ENCODE measurements around the gene ZNF724.
"Not testable (repeated sequence)": the region's sequence is repeated elsewhere in the genome, so short reads cannot be mapped to it uniquely, and the experiment has no call there.

The ZNF724 gene

GRCh38 chr19:23249911-23250649 lies at the start of gene ZNF724:
TSS of gene ZNF724 (minus strand) at chr19:23250394. CDS start at chr19:23250242, 152 bp downstream.
- DNase-seq, result peak; percentile 96 to 98

DNA sequence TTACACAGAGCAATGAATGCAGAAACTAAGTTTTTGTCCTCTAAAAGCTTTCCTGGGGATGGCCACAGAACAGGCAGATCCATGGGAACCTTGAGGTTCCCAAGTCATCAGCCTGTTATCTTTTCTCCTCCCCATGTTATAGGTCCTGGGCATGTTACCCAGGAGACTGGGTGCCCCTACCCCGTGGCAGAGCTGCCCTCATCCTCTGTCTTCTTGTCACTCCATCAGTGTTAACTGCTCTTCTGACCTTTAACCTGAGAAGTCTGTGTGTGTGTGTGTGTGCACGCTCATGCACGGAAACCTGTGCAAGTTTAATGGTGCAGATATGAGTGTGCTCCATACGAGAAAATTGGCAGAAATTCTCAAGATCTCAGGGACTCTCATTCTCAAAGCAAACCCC lies 43.9 kb upstream of the ZNF724 start:
- DNase-seq, result no peak

- DNase-seq, result not testable (repeated sequence)
These were observed 39.8 kb upstream of the ZNF724 start for GRCh38 chr19:23289966-23290365.

- no peak for DNase-seq
These were observed 37.4 kb upstream of the ZNF724 start for GRCh38 chr19:23287620-23288019.

GRCh38 chr19:23286477-23286876 lies 36.3 kb upstream of the ZNF724 start:
- DNase-seq, result no peak

GRCh38 chr19:23285948-23286347 lies 35.8 kb upstream of the ZNF724 start:
- DNase-seq, result no peak

DNA sequence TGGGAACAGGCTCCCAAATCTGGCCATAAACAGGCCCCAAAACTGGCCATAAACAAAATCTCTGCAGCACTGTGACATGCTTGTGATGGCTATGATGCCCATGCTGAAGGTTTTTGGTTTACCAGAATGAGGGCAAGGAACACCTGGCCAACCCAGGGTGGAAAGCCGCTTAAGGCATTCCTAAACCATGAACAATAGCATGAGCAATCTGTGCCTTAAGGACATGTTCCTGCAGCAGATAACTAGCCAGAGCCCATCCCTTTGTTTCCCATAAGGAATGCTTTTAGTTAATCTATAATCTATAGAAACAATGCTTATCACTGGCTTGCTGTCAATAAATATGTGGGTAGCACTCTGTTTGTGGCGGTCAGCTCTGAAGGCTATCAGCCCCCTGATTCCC lies 35.1 kb upstream of the ZNF724 start:
- DNase-seq, result not testable (repeated sequence)

- peak; percentile 2 to 8 for DNase-seq
These were observed 33.7 kb upstream of the ZNF724 start for GRCh38 chr19:23283925-23284324.

DNA sequence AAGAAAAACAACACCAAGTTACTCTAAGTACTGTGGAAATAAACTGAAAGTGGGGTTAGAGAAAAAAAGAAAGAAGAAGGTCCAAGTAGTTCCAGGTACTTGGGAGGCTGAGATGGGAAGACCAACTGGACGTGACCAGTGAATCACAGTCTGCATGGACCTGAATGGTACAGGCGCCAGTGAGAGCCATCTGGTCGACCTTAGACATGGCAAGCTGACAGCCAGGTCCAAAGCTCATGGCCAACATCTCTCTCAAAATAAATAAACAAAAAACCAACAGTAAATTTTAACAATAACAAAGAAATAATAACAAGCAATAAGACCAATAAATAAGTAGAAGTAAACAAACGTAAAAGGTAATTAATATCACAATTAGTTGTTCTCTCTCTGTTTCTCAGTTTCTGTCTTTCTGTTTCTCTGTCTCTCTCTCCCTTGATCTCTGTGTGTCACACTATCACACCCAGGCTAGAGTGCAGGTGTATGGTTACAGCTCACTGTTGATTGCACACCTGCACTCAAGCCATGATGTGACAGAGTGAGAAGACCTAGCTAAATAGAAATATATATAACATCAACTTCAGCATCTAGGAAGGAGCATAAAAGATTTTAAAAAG lies 31.6 kb upstream of the ZNF724 start:
- DNase-seq, result no peak

GRCh38 chr19:23278118-23278517 lies 27.9 kb upstream of the ZNF724 start:
- DNase-seq, result not testable (repeated sequence)

DNA sequence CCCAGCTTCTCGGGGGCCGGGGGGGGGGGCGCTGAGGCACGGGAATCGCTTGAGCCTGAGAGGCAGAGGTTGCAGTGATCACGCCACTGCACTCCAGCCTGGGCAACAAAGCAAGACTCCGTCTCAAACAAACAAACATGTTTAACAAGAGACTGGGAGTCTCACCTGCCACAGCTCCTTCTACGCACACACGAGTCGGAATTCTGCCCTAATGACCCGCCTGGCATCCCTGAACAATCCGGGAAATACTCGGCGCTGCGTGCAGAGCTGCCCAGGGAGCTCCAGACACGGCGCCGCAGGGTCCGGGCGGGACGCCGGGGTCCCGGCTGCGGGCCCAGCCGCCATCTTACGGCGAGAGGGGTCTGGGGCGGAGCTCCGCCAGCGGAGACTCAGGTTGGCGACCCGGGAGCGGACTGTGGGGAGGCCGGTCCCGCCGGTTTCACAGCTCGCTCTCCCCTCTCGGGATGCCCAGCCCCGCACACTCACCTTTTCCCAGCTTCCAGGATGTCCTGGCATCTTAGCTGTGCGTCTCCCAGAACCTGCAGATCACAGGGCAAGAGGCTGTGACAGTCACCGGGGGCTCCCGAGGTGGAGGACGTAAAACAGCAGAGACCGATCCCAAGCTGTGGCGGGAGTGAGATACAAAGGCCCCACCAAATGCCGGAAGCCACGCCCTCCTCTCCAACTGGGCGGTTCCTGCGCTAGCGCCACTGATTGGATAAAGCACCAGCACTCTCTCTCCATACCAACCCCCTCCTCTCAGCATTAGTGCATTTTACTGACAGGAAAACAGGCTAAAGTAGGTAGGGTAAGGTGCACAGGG lies 23.6 kb upstream of the ZNF724 start:
- peak; percentile 92 to 95 for DNase-seq

- DNase-seq, result peak; percentile 12 to 50
These were observed 22.9 kb upstream of the ZNF724 start for GRCh38 chr19:23273022-23273589.

DNA sequence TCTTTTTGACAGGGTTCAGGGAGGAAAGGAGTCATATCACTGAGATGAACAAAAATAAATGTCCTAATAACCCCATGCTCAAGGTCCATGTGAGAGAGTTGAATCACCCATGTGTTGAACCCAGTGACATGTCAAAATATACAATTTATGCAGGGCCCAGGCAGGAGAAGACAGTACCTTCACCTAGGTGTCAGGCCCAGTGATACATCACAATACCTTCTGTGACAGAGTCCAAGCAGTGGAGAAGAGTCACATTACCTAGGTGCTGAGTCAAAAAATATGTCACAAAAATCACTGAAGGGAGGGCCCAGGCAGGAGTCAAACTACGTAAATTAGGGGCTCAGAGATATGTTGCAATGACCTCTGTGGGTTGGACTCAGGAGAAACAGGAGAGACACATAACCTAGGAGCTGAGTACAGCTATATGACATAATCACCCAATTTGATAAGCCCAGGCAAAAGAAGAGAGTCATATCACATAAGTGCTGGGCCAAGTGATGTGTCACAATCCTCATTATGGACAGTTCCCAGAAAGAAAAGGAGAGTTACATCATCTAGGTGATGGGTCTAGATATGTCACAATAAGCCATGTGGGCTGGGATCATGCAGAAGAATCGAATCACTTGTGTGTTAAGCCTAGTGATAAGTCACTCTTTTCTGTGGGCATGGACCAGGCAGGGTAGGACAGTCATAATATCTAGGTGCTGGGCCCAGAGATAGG lies 13.8 kb upstream of the ZNF724 start:
- DNase-seq, result no peak

- DNase-seq, result no peak
These were observed 13.2 kb upstream of the ZNF724 start for GRCh38 chr19:23263396-23263795.

DNA sequence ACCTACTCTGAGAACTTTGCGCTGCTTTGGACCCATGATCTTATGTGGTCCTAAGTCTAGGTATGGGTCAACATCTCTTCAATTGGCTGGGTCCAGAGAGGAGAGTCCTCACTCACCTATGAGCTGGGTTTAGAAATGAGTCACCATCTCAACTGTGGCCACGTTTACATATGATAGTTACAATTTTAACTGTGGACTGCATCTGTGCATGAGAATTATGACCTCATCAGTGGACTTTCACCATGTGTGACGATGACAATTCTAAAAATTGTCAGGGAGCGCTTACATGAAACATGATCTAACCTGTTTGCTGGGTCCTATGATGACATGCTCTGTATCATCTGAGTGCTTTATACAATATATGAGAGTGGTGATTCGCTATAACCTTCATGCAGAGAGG lies 12.7 kb upstream of the ZNF724 start:
- DNase-seq, result no peak

GRCh38 chr19:23261496-23262020 lies 11.4 kb upstream of the ZNF724 start:
- no peak for DNase-seq

DNA sequence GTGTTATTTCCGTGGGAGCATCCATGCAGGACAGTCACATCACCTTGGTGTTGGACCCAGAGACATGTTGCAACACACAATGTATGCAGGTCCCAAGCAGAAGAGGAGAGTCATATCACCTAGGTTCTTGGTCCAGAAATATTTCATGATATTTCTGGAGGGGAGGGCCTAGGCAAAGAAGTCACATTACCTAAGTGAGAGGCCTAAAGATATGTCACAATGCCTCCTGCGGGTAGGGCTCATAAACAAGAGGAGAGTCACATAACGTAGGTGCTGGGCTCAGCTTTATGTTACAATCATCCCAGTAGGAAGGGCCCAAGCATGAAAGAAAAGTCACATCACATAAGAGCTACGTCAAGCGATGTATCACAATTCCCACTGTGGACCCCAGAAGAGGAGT lies 10.8 kb upstream of the ZNF724 start:
- DNase-seq, result no peak

GRCh38 chr19:23259961-23260360 lies 9.8 kb upstream of the ZNF724 start:
- no peak for DNase-seq

DNA sequence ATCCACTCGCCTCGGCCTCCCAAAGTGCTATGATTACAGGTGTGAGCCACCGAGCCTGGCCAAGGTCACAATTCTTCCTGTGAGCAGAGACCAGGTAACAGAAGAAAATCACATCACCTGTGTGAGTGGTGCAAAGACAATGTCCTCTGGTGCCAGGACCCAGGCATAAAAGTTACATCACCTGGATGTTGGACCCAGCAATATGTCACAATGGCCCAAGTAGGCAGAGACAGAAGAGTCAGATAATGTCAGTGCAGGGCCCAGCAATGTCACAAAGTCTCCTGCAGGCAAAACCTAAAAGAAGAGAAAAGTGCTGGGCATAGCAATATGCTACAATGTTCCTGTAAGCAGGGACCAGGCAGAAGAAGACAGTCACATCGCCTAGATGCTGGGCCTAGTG lies 5.5 kb upstream of the ZNF724 start:
- DNase-seq, result no peak

GRCh38 chr19:23254141-23254910 lies 4.1 kb upstream of the ZNF724 start:
- DNase-seq, result no peak

- DNase-seq, result not testable (repeated sequence)
These were observed 3.1 kb upstream of the ZNF724 start for GRCh38 chr19:23253256-23253655.

DNA sequence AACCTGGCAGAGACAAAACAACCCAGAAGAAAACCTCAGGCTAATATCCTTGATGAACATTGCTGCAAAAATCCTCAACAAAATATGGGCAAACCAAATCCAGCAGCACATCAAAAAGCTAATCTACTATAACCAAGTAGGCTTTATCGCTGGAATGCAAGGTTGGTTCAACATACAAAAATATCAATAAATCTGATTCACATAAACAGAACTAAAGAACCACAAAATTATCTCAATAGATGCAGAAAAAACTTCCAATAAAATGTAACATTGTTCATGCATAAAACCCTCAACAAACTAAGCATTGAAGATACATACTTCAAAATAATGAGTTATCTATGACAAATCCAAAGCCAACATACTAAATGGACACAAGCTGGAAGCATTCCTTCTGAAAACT lies 8.8 kb downstream of the ZNF724 start:
- DNase-seq, result no peak

Data from NCI-H2081 (cell line).